ENCODE measurements around the gene TAS2R43.
"Not testable (repeated sequence)": the region's sequence is repeated elsewhere in the genome, so short reads cannot be mapped to it uniquely, and the experiment has no call there.

GRCh38 chr12:11041366-11041765 is 50.7 kb downstream of the TAS2R43 start:
- TF ChIP-seq CTCF, POLR2AphosphoS5 (IDR thresholded peaks at IDR 0.05): not testable (repeated sequence)
